HCT116 (cell line): ENCODE measurements around the gene ENPP4. TPM values are rescaled to one million over a fixed set of nuclear protein-coding genes. Genes with fewer than 3 reads are reported as not detected.

Experiments
- ATAC-seq: fragments of 200-7000 bp; cut with Tn5 transposase; 2 replicates; pipeline ENCODE4 v1.9.1; 2020; ENCODE audit warnings: mild to moderate bottlenecking, moderate library complexity
- BruUV-seq: library from RNA; stranded (reverse); fragments of 400-500 nt; replicated peaks from 2 replicates; lab custom pipeline; 2021; lab: Mats Ljungman, UMichigan
- CTCF ChIA-PET: fragments of 300-600 bp; sonication (Branson Sonifier 250); formaldehyde crosslinking; loops from one replicate; lab custom pipeline; 2021; ENCODE audit warnings: antibody characterized with exemption; lab: Charles Lee
- POLR2A ChIA-PET: fragments of 300-600, 350-600 bp; sonication (Branson Sonifier 250); formaldehyde crosslinking; loops from one replicate; lab custom pipeline; 2021; ENCODE audit warnings: antibody characterized with exemption; lab: Charles Lee
- RAD21 ChIA-PET, 2 experiments: fragments of 300-600 bp; sonication (Branson Sonifier 250); formaldehyde crosslinking; loops; one replicate each; lab custom pipeline; 2023; ENCODE audit warnings: low total read pairs in 2 of 2; ENCODE audit not compliant: uncharacterized antibody in 2 of 2, unreplicated experiment in 2 of 2, low non-redundant PET in 1 of 2; lab: Charles Lee
- DNase-seq: peaks from one replicate; pipeline ENCODE4 v3.0.0-alpha.2; 2010; ENCODE audit warnings: low read depth, low spot score
- H2AFZ ChIP-seq: fragments of 200-600 bp; shearing (Covaris generic), sonication (generic); 2 replicates; pipeline ENCODE4 v1.6.1; 2017; ENCODE audit warnings: low read depth, mixed run types, mixed read lengths, antibody characterized with exemption, low read length; ENCODE audit not compliant: poor library complexity, severe bottlenecking
- H3K27ac ChIP-seq: 2 replicates; pipeline ENCODE4 v1.5.1; 2012; ENCODE audit warnings: low read depth, low read length
- H3K27me3 ChIP-seq: fragments of 200-600 bp; sonication (generic); 2 replicates; pipeline ENCODE4 v1.6.1; 2016; ENCODE audit warnings: mixed run types, low read length, mixed read lengths; ENCODE audit not compliant: insufficient read depth
- H3K36me3 ChIP-seq, 2 experiments: fragments of 200-500 bp in 1 of 2; fragments of 200-600 bp in 1 of 2; sonication (Bioruptor generic) in 1 of 2; sonication (generic) in 1 of 2; 2 replicates each; pipeline versions ENCODE4 v1.5.1 to v1.6.1; 2014 to 2016; ENCODE audit warnings: low read length in 2 of 2, inconsistent platforms in 1 of 2, mixed read lengths in 1 of 2, mixed run types in 1 of 2; ENCODE audit not compliant: insufficient read depth in 2 of 2, control insufficient read depth in 1 of 2
- H3K4me1 ChIP-seq, 2 experiments: fragments of 200-600 bp in 1 of 2; sonication (generic) in 1 of 2; 2 replicates each; pipeline versions ENCODE4 v1.5.1 to v1.6.1; 2012 to 2017; ENCODE audit warnings: low read length in 2 of 2, inconsistent platforms in 1 of 2, mild to moderate bottlenecking in 1 of 2, mixed read lengths in 1 of 2, mixed run types in 1 of 2, moderate library complexity in 1 of 2; ENCODE audit not compliant: insufficient read depth in 2 of 2, control insufficient read depth in 1 of 2
- H3K4me2 ChIP-seq: fragments of 200-600 bp; sonication (generic); 2 replicates; pipeline ENCODE4 v1.6.1; 2017; ENCODE audit warnings: mixed run types, low read length, mixed read lengths
- H3K4me3 ChIP-seq, 2 experiments: fragments of 200-600 bp in 1 of 2; sonication (generic) in 1 of 2; replicated peaks in 1 of 2; 2 replicates each; pipeline ENCODE4 v1.5.1; 2011 to 2016; ENCODE audit warnings: low read length in 2 of 2, control low read depth in 1 of 2, low read depth in 1 of 2, mild to moderate bottlenecking in 1 of 2, mixed read lengths in 1 of 2, mixed run types in 1 of 2
- H3K79me2 ChIP-seq: fragments of 200-600 bp; sonication (generic); 2 replicates; pipeline ENCODE4 v1.6.1; 2017; ENCODE audit warnings: mild to moderate bottlenecking, mixed run types, low read length, moderate library complexity, mixed read lengths; ENCODE audit not compliant: insufficient read depth
- H3K9ac ChIP-seq: fragments of 200-600 bp; sonication (generic); 2 replicates; pipeline ENCODE4 v1.6.1; 2016; ENCODE audit warnings: low read length, mixed read lengths
- H3K9me2 ChIP-seq: fragments of 200-600 bp; sonication (generic), shearing (Covaris generic); 2 replicates; pipeline ENCODE4 v1.6.1; 2017; ENCODE audit warnings: mixed run types, mild to moderate bottlenecking, moderate library complexity; ENCODE audit not compliant: insufficient read depth
- H3K9me3 ChIP-seq, 2 experiments: fragments of 200-500 bp in 1 of 2; fragments of 200-600 bp in 1 of 2; sonication (Bioruptor generic) in 1 of 2; sonication (generic) in 1 of 2; 2 replicates each; pipeline ENCODE4 v1.6.1; 2014 to 2017; ENCODE audit warnings: low read length in 2 of 2, mixed read lengths in 2 of 2, inconsistent platforms in 1 of 2, low read depth in 1 of 2, mild to moderate bottlenecking in 1 of 2, mixed run types in 1 of 2, moderate library complexity in 1 of 2; ENCODE audit not compliant: control insufficient read depth in 1 of 2, insufficient read depth in 1 of 2
- H4K20me1 ChIP-seq: fragments of 200-600 bp; sonication (generic), shearing (Covaris generic); 2 replicates; pipeline ENCODE4 v1.6.1; 2017; ENCODE audit warnings: mixed run types, mild to moderate bottlenecking, moderate library complexity; ENCODE audit not compliant: insufficient read depth
- EGR1 ChIP-seq: IDR thresholded peaks from 2 replicates; pipeline ENCODE4 v1.6.1; 2012; ENCODE audit warnings: low read depth
- ELF1 ChIP-seq: IDR thresholded peaks from 2 replicates; pipeline ENCODE4 v1.6.1; 2012; ENCODE audit warnings: low read depth, borderline replicate concordance
- EZH2 ChIP-seq: fragments of 200-600 bp; sonication (generic); IDR thresholded peaks from 2 replicates; pipeline ENCODE4 v1.6.1; 2017; ENCODE audit warnings: antibody characterized with exemption, mixed run types
- FOSL1 ChIP-seq: IDR thresholded peaks from 2 replicates; pipeline ENCODE4 v1.6.1; 2012; ENCODE audit warnings: low read depth
- JUND ChIP-seq: IDR thresholded peaks from 2 replicates; pipeline ENCODE4 v1.6.1; 2012
- POLR2A ChIP-seq: IDR thresholded peaks from 2 replicates; pipeline ENCODE4 v1.7.0; 2011; ENCODE audit warnings: borderline replicate concordance; ENCODE audit not compliant: insufficient read depth, insufficient read length; ENCODE audit errors: extremely low read depth
- POLR2AphosphoS5 ChIP-seq: IDR thresholded peaks from 2 replicates; pipeline ENCODE4 v1.6.1; 2011; ENCODE audit warnings: mild to moderate bottlenecking, low read depth, low read length, moderate library complexity
- SIN3A ChIP-seq: IDR thresholded peaks from 2 replicates; pipeline ENCODE4 v1.6.1; 2012; ENCODE audit warnings: low read depth
- intact Hi-C: fragments of 100-400 bp; cut with micrococcal nuclease; formaldehyde crosslinking; loops from 2 replicates; pipeline ENCODE4 v1.10.0; 2022
- total RNA-seq: library from RNA; stranded (reverse); gene quantifications from one replicate; pipeline ENCODE4 v1.2.1, GENCODE V29; 2021; ENCODE audit not compliant: unreplicated experiment
- TF ChIP-seq, protein P1 (sequence below): IDR thresholded peaks from 2 replicates; pipeline ENCODE4 v1.6.1; 2012; ENCODE audit warnings: low read depth

The ENPP4 gene
- total RNA-seq, 1 experiment from 2014 or later = 9.6 TPM

DNA sequence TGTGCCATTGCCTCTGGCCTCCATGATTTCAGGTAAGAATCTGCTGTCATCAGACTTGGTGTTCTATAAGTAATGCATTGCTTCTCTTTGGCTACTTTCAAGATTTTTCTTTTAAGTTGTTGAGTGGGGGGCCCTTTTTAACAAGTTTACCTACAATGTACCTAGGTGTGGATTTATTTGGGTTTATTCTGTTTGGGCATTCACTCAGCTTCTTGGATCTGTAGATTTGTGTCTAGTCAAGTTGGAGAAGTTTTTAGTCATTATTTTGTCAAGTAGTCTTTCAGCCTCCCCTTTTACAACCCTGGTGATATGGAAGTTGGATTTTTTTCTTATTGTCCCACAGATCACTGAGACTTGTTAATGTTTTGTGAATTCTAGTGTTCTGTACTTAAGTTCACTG, 26.9 kb downstream of the ENPP4 start:
- H2AFZ ChIP-seq = no peak overlapping the region
- DNase-seq = no peak

More for the DNA sequence above, 26.9 kb downstream of the ENPP4 start:
- Histone ChIP-seq H3K4me2 (no peak overlapping the region), H3K9me3 (no peaks in the 10 kb centered on the region), H3K4me1 (no peaks in the 10 kb centered on the region), H3K27ac (no peak overlapping the region)
- BruUV-seq = no TSS peak
- intact Hi-C loops = no loop called here
- RAD21 ChIA-PET = no interaction called here
- TF ChIP-seq JUND (no peak), SIN3A (no peak), POLR2A (no peak), ELF1 (no peak), EGR1 (no peak), EZH2 (no peak), POLR2AphosphoS5 (no peak), FOSL1 (no peak)
- TF ChIP-seq, protein P1, sequence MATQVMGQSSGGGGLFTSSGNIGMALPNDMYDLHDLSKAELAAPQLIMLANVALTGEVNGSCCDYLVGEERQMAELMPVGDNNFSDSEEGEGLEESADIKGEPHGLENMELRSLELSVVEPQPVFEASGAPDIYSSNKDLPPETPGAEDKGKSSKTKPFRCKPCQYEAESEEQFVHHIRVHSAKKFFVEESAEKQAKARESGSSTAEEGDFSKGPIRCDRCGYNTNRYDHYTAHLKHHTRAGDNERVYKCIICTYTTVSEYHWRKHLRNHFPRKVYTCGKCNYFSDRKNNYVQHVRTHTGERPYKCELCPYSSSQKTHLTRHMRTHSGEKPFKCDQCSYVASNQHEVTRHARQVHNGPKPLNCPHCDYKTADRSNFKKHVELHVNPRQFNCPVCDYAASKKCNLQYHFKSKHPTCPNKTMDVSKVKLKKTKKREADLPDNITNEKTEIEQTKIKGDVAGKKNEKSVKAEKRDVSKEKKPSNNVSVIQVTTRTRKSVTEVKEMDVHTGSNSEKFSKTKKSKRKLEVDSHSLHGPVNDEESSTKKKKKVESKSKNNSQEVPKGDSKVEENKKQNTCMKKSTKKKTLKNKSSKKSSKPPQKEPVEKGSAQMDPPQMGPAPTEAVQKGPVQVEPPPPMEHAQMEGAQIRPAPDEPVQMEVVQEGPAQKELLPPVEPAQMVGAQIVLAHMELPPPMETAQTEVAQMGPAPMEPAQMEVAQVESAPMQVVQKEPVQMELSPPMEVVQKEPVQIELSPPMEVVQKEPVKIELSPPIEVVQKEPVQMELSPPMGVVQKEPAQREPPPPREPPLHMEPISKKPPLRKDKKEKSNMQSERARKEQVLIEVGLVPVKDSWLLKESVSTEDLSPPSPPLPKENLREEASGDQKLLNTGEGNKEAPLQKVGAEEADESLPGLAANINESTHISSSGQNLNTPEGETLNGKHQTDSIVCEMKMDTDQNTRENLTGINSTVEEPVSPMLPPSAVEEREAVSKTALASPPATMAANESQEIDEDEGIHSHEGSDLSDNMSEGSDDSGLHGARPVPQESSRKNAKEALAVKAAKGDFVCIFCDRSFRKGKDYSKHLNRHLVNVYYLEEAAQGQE = no peak
- TF ChIP-seq, all 23 proteins: peak for 0
- Histone ChIP-seq H3K4me3 (no peak overlapping the region), H3K79me2 (no peaks in the 10 kb centered on the region), H3K36me3 (peaks cover 5 to 7% of the 10 kb centered on the region in 2 experiments; a peak in 1 of 4 replicates), H3K9me2 (no peaks in the 10 kb centered on the region), H3K27me3 (no peaks in the 10 kb centered on the region), H4K20me1 (no peaks in the 10 kb centered on the region), H3K9ac (no peak overlapping the region)
- CTCF ChIA-PET = no interaction called here
- no peak for ATAC-seq
- POLR2A ChIA-PET = no interaction called here
